IMR-90 (cell line): ENCODE measurements around the gene PRR23E. TPM values are rescaled to one million over a fixed set of nuclear protein-coding genes. Genes with fewer than 3 reads are reported as not detected.

ENCODE experiments used
- ATAC-seq: fragments of 200-7000 bp; cut with Tn5 transposase; 2 replicates; pipeline ENCODE4 v1.9.1; 2020; ENCODE audit warnings: low read depth, mild to moderate bottlenecking, moderate library complexity
- BruUV-seq: library from RNA; stranded (reverse); fragments of 400-500 nt; replicated peaks from 2 replicates; lab custom pipeline; 2021; lab: Mats Ljungman, UMichigan
- CTCF ChIA-PET: fragments of 300-600 bp; formaldehyde crosslinking; extraction: SDS; loops from one replicate; lab custom pipeline; 2021; ENCODE audit warnings: antibody characterized with exemption; lab: Yijun Ruan, JAX
- POLR2A ChIA-PET: fragments of 300-600 bp; sonication (Branson Sonifier 250); formaldehyde crosslinking; loops from one replicate; lab custom pipeline; 2022; ENCODE audit warnings: antibody characterized with exemption; ENCODE audit not compliant: unreplicated experiment; lab: Charles Lee
- DNase-seq: peaks from one replicate; pipeline ENCODE4 v3.0.0; 2013
- H2AFZ ChIP-seq: replicated peaks from 2 replicates; pipeline ENCODE3; 2013; ENCODE audit warnings: low read length, mild to moderate bottlenecking; ENCODE audit not compliant: poor library complexity
- H2AK5ac ChIP-seq: 2 replicates; pipeline ENCODE4 v1.6.1; 2013; ENCODE audit warnings: low read depth, low read length, inconsistent platforms
- H2AK9ac ChIP-seq: replicated peaks from 2 replicates; pipeline ENCODE3; 2013; ENCODE audit warnings: mild to moderate bottlenecking, low read depth, low read length, moderate library complexity; ENCODE audit not compliant: poor library complexity
- H2BK120ac ChIP-seq: 2 replicates; pipeline ENCODE4 v1.6.1; 2013; ENCODE audit warnings: low read depth, low read length, inconsistent platforms
- H2BK15ac ChIP-seq: 3 replicates; pipeline ENCODE4 v1.6.1; 2013; ENCODE audit warnings: low read depth, low read length, inconsistent platforms
- H2BK20ac ChIP-seq: 2 replicates; pipeline ENCODE4 v1.6.1; 2013; ENCODE audit warnings: low read depth, mild to moderate bottlenecking, inconsistent platforms, low read length, moderate library complexity
- H2BK5ac ChIP-seq: 2 replicates; pipeline ENCODE4 v1.6.1; 2013; ENCODE audit warnings: mild to moderate bottlenecking, low read depth, low read length, inconsistent platforms; ENCODE audit not compliant: poor library complexity, severe bottlenecking
- H3K14ac ChIP-seq: replicated peaks from 2 replicates; pipeline ENCODE4 v1.6.1; 2013; ENCODE audit warnings: low read depth, low read length, inconsistent platforms
- H3K18ac ChIP-seq: 2 replicates; pipeline ENCODE4 v1.6.1; 2013; ENCODE audit warnings: low read depth, low read length, control low read depth
- H3K23ac ChIP-seq: 2 replicates; pipeline ENCODE4 v1.6.1; 2013; ENCODE audit warnings: low read depth, low read length, inconsistent platforms
- H3K27ac ChIP-seq: 2 replicates; pipeline ENCODE4 v1.5.1; 2013; ENCODE audit warnings: mild to moderate bottlenecking, control low read depth, low read length; ENCODE audit not compliant: insufficient read depth
- H3K27me3 ChIP-seq: 2 replicates; pipeline ENCODE4 v1.6.1; 2013; ENCODE audit warnings: low read length; ENCODE audit not compliant: control insufficient read depth, insufficient read depth
- H3K36me3 ChIP-seq: 2 replicates; pipeline ENCODE4 v1.6.1; 2013; ENCODE audit warnings: low read length, mixed read lengths; ENCODE audit not compliant: control insufficient read depth, insufficient read depth
- H3K4ac ChIP-seq: 2 replicates; pipeline ENCODE4 v1.6.1; 2013; ENCODE audit warnings: low read depth, low read length, inconsistent platforms
- H3K4me1 ChIP-seq: 2 replicates; pipeline ENCODE4 v1.6.1; 2013; ENCODE audit warnings: low read length, mixed read lengths; ENCODE audit not compliant: control insufficient read depth, insufficient read depth
- H3K4me2 ChIP-seq: 2 replicates; pipeline ENCODE4 v1.6.1; 2013; ENCODE audit warnings: low read depth, mild to moderate bottlenecking, control low read depth, low read length, moderate library complexity
- H3K4me3 ChIP-seq: 2 replicates; pipeline ENCODE4 v1.5.1; 2013; ENCODE audit warnings: low read depth, mild to moderate bottlenecking, control low read depth, low read length, moderate library complexity; ENCODE audit not compliant: insufficient read depth
- H3K56ac ChIP-seq: 2 replicates; pipeline ENCODE4 v1.6.1; 2013; ENCODE audit warnings: low read length, inconsistent platforms; ENCODE audit not compliant: insufficient read depth; ENCODE audit errors: extremely low read depth
- H3K79me1 ChIP-seq, 2 experiments: 2 replicates each; pipeline ENCODE4 v1.6.1; 2013; ENCODE audit warnings: low read length in 2 of 2, inconsistent platforms in 1 of 2, low read depth in 1 of 2
- H3K9ac ChIP-seq: 2 replicates; pipeline ENCODE4 v1.6.1; 2013; ENCODE audit warnings: low read depth, low read length, control low read depth
- H3K9me1 ChIP-seq: 2 replicates; pipeline ENCODE4 v1.6.1; 2013; ENCODE audit warnings: low read length, inconsistent platforms; ENCODE audit not compliant: insufficient read depth
- H3K9me3 ChIP-seq: 2 replicates; pipeline ENCODE4 v1.6.1; 2013; ENCODE audit warnings: low read length; ENCODE audit not compliant: control insufficient read depth, insufficient read depth
- H4K20me1 ChIP-seq: 2 replicates; pipeline ENCODE4 v1.6.1; 2013; ENCODE audit warnings: low read length, inconsistent platforms; ENCODE audit not compliant: insufficient read depth
- H4K5ac ChIP-seq: 2 replicates; pipeline ENCODE4 v1.6.1; 2013; ENCODE audit warnings: mild to moderate bottlenecking, low read depth, low read length, control low read depth
- H4K8ac ChIP-seq, 2 experiments: 2 replicates each; pipeline ENCODE4 v1.6.1; 2013; ENCODE audit warnings: low read depth in 2 of 2, low read length in 2 of 2, control low read depth in 1 of 2, inconsistent platforms in 1 of 2
- H4K91ac ChIP-seq: 2 replicates; pipeline ENCODE4 v1.6.1; 2013; ENCODE audit warnings: low read depth, low read length, inconsistent platforms; ENCODE audit not compliant: insufficient read depth
- CHD1 ChIP-seq: IDR thresholded peaks from 2 replicates; pipeline ENCODE4 v1.6.1; 2012; ENCODE audit warnings: low read depth, low read length, improper control_type of control experiment
- ELK1 ChIP-seq: fragments of 150-350 bp; IDR thresholded peaks from 2 replicates; pipeline ENCODE4 v1.6.1; 2016; ENCODE audit warnings: low read depth, mild to moderate bottlenecking, low read length, moderate library complexity, borderline replicate concordance
- FOS ChIP-seq: fragments of 150-350 bp; IDR thresholded peaks from 2 replicates; pipeline ENCODE4 v1.6.1; 2016; ENCODE audit warnings: low read depth, low read length
- MAFK ChIP-seq: IDR thresholded peaks from 2 replicates; pipeline ENCODE4 v1.6.1; 2012; ENCODE audit warnings: low read depth, low read length, improper control_type of control experiment
- MAZ ChIP-seq: IDR thresholded peaks from 2 replicates; pipeline ENCODE4 v1.6.1; 2012; ENCODE audit warnings: low read depth, mild to moderate bottlenecking, low read length, improper control_type of control experiment, moderate library complexity, borderline replicate concordance
- NFE2L2 ChIP-seq: fragments of 150-350 bp; IDR thresholded peaks from 2 replicates; pipeline ENCODE4 v1.6.1; 2016; ENCODE audit warnings: low read depth, mild to moderate bottlenecking, low read length
- RAD21 ChIP-seq: IDR thresholded peaks from 2 replicates; pipeline ENCODE4 v1.6.1; 2012; ENCODE audit warnings: low read length, improper control_type of control experiment
- RCOR1 ChIP-seq: IDR thresholded peaks from 2 replicates; pipeline ENCODE4 v1.6.1; 2012; ENCODE audit warnings: mild to moderate bottlenecking, low read length, improper control_type of control experiment; ENCODE audit not compliant: insufficient replicate concordance
- RFX5 ChIP-seq: IDR thresholded peaks from 2 replicates; pipeline ENCODE4 v1.8.0; 2012; ENCODE audit warnings: low read depth, mild to moderate bottlenecking, low read length, moderate library complexity
- SMC3 ChIP-seq: fragments of 150-350 bp; IDR thresholded peaks from 2 replicates; pipeline ENCODE4 v1.6.1; 2016; ENCODE audit warnings: low read depth, mild to moderate bottlenecking, antibody characterized with exemption, low read length, moderate library complexity
- WGBS, 2 experiments: methylation state at CpG; one replicate each; pipeline versions ENCODE4 v1.1.5 to v1.1.7; 2013; ENCODE audit warnings: missing lambda C conversion rate in 2 of 2; ENCODE audit not compliant: insufficient read length in 1 of 2; ENCODE audit errors: extremely low coverage in 2 of 2; 5-methylcytosine and 5-hydroxymethylcytosine counted together
- dilution Hi-C: fragments of 300-500 bp; cut with HindIII; formaldehyde crosslinking; loops from one replicate; pipeline ENCODE4 v1.14.3; 2018; ENCODE audit warnings: low sequenced_read_pairs; ENCODE audit not compliant: unreplicated experiment
- in situ Hi-C: fragments of 300-500 bp; cut with MboI; formaldehyde crosslinking; loops from 3 replicates; pipeline ENCODE4 v1.14.3; 2019; ENCODE audit warnings: low sequenced_read_pairs, inconsistent platforms, mixed read lengths
- intact Hi-C: fragments of 100-400 bp; cut with micrococcal nuclease; formaldehyde crosslinking; loops from 2 replicates; pipeline ENCODE4 v1.10.0; 2022
- polyA plus RNA-seq, 3 experiments: library from polyadenylated mRNA; depleted of rRNA; stranded (reverse); fragments of >200 nt; gene quantifications; 2 replicates each; pipeline ENCODE4 v1.2.3, GENCODE V29; 2012; ENCODE audit warnings: low replicate concordance in 1 of 3
- total RNA-seq: library from RNA; depleted of rRNA; stranded (reverse); fragments of >200 nt; gene quantifications from 2 replicates; pipeline ENCODE4 v1.2.3, GENCODE V29; 2012
- TF ChIP-seq, protein P1 (sequence below): fragments of 150-350 bp; IDR thresholded peaks from 2 replicates; pipeline ENCODE4 v1.6.1; 2017; ENCODE audit warnings: mild to moderate bottlenecking, antibody characterized with exemption, low read length, low read depth

Gene PRR23E
- total and polyA plus RNA-seq, 2 of the 4 experiments (the other 2 are of a cell fraction): not detected

DNA sequence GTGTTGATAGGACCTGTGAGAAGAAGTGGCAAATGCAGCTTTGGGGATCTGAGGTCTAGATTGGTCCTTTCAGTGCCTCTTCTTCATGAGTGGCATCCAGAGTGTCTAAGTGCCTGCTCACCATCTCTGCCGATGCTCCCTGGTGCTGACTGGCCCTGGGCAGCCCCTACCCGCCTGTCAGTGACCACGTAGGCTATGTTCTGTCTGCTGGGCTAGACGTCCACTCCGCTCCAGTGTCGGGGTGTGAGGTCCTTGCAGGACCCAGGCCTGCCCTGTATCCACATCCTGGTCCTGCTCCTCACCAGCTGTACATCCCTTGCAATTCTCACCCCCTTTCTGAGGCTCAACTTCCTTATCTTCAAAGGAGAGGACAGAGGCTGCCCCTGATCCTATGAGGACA lies 48.3 kb upstream of the PRR23E start:
- H3K79me1 ChIP-seq: no peaks in the 10 kb centered on the region
- no peaks in the 10 kb centered on the region for H4K20me1 ChIP-seq
- H3K9me3 ChIP-seq: 0 out of 2 replicates have a peak, but pooled peaks cover 3% of the 10 kb centered on the region
- 40% methylated on average over 1 of the region's 6 CpGs; no CpG with 5 or more reads in 1 of the 2 experiments for WGBS, 2 experiments
- ATAC-seq: no peak
- dilution Hi-C loops: no loop called here
- no peak overlapping the region for H3K27ac ChIP-seq
- H3K4me3 ChIP-seq: no peak overlapping the region
- H3K27me3 ChIP-seq: peaks cover 14% of the 10 kb centered on the region
- no peak overlapping the region for H4K5ac ChIP-seq
- no peaks in the 10 kb centered on the region for H3K9me1 ChIP-seq
- CTCF ChIA-PET: no interaction called here
- H2BK20ac ChIP-seq: no peak overlapping the region
- H2AK5ac ChIP-seq: no peak overlapping the region
- no peak overlapping the region for H2AK9ac ChIP-seq
- intact Hi-C loops: no loop called here
- H3K56ac ChIP-seq: no peak overlapping the region
- no peak overlapping the region for H3K9ac ChIP-seq
- TF ChIP-seq, protein P1, sequence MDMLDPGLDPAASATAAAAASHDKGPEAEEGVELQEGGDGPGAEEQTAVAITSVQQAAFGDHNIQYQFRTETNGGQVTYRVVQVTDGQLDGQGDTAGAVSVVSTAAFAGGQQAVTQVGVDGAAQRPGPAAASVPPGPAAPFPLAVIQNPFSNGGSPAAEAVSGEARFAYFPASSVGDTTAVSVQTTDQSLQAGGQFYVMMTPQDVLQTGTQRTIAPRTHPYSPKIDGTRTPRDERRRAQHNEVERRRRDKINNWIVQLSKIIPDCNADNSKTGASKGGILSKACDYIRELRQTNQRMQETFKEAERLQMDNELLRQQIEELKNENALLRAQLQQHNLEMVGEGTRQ: no peak
- no peak for TF ChIP-seq MAZ
- no peak for TF ChIP-seq SMC3
- no peak for TF ChIP-seq ELK1
- TF ChIP-seq RCOR1: no peak
- no peak for TF ChIP-seq FOS
- TF ChIP-seq NFE2L2: no peak
- no peak for TF ChIP-seq CHD1
- no peak for TF ChIP-seq RFX5
- TF ChIP-seq RAD21: no peak
- no peak for TF ChIP-seq MAFK
- H2BK5ac ChIP-seq: no peak overlapping the region
- no peak overlapping the region for H3K23ac ChIP-seq
- no peaks in the 10 kb centered on the region for H3K36me3 ChIP-seq
- H2BK120ac ChIP-seq: no peak overlapping the region
- DNase-seq: no peak
- no peak overlapping the region for H3K14ac ChIP-seq
- H3K4me2 ChIP-seq: no peak overlapping the region
- no peak overlapping the region for H2AFZ ChIP-seq
- H3K4me1 ChIP-seq: no peaks in the 10 kb centered on the region; the same call in 1 of the 2 replicates
- no TSS peak for BruUV-seq
- POLR2A ChIA-PET: no interaction called here
- in situ Hi-C loops: no loop called here
- no peak overlapping the region for H4K91ac ChIP-seq
- H4K8ac ChIP-seq: no peak overlapping the region
- no peak overlapping the region for H3K4ac ChIP-seq
- no peak overlapping the region for H2BK15ac ChIP-seq
- no peak overlapping the region for H3K18ac ChIP-seq
